ENCODE data around the gene HNRNPA3.
"Not testable (repeated sequence)": the region's sequence is repeated elsewhere in the genome, so short reads cannot be mapped to it uniquely, and the experiment has no call there.

The HNRNPA3 gene

GRCh38 chr2:177257471-177257870, 44.9 kb downstream of the HNRNPA3 start:
- DNase-seq, result no peak

GRCh38 chr2:177258059-177258458, 45.5 kb downstream of the HNRNPA3 start:
- no peak for DNase-seq

- DNase-seq, result no peak
These were observed 47.8 kb downstream of the HNRNPA3 start for GRCh38 chr2:177260379-177260778.

- peak; percentile 35 for DNase-seq
These were observed 48.8 kb downstream of the HNRNPA3 start for GRCh38 chr2:177261116-177262060.

- DNase-seq, result peak; percentile 47
These were observed 49.5 kb downstream of the HNRNPA3 start for GRCh38 chr2:177262092-177262491.

- DNase-seq, result no peak
These were observed 50.4 kb downstream of the HNRNPA3 start for GRCh38 chr2:177262958-177263450.

- DNase-seq, result peak; percentile 97
These were observed 51.0 kb downstream of the HNRNPA3 start for GRCh38 chr2:177263451-177264208.

- DNase-seq, result no peak
These were observed 51.7 kb downstream of the HNRNPA3 start for GRCh38 chr2:177264209-177264692.

- DNase-seq, result peak; percentile 96
These were observed 52.3 kb downstream of the HNRNPA3 start, which contains the start of gene NFE2L2 for GRCh38 chr2:177264693-177265587. Gene NFE2L2, minus strand, starts transcription at chr2:177264727. Its CDS starts 151 bp downstream, at chr2:177264576.

GRCh38 chr2:177265824-177266817, 53.5 kb downstream of the HNRNPA3 start:
- peak; percentile 96 for DNase-seq

- not testable (repeated sequence) for DNase-seq
These were observed 54.4 kb downstream of the HNRNPA3 start for GRCh38 chr2:177266955-177267354.

- DNase-seq, result peak; percentile 49
These were observed 55.7 kb downstream of the HNRNPA3 start for GRCh38 chr2:177268187-177268871.

- no peak for DNase-seq
These were observed 56.3 kb downstream of the HNRNPA3 start for GRCh38 chr2:177268901-177269300.

GRCh38 chr2:177270531-177270930, 57.9 kb downstream of the HNRNPA3 start:
- no peak for DNase-seq

- peak; percentile 55 for DNase-seq
These were observed 59.5 kb downstream of the HNRNPA3 start for GRCh38 chr2:177271981-177272666.

- DNase-seq, result peak; percentile 32
These were observed 60.2 kb downstream of the HNRNPA3 start for GRCh38 chr2:177272765-177273164.

GRCh38 chr2:177273408-177273807, 60.8 kb downstream of the HNRNPA3 start:
- DNase-seq, result no peak

All from OCI-M1 (cell line).